ENCODE results near the gene MCUR1.
"Not testable (repeated sequence)": the region's sequence is repeated elsewhere in the genome, so short reads cannot be mapped to it uniquely, and the experiment has no call there.

MCUR1 gene

GRCh38 chr6:13834018-13834417, 19.7 kb upstream of the MCUR1 start:
- H2AFZ ChIP-seq (ENCODE audit: low read depth, low read length); H4K8ac ChIP-seq (ENCODE audit: low read length); H3K4ac ChIP-seq (ENCODE audit: low read depth in 1 of 2, low read length in 2 of 2); H2BK12ac ChIP-seq (ENCODE audit: low read length in 2 of 2); H3K36me3 ChIP-seq (ENCODE audit: control insufficient read depth in 1 of 2, insufficient read depth in 2 of 2, low read depth in 1 of 2, low read length in 2 of 2); H2BK120ac ChIP-seq (ENCODE audit: low read depth, low read length); H3K4me2 ChIP-seq (ENCODE audit: low read length, poor library complexity, severe bottlenecking); H3K9me3 ChIP-seq (ENCODE audit: control insufficient read depth, low read length); H3K4me1 ChIP-seq (ENCODE audit: control insufficient read depth, insufficient read depth, low read depth, low read length); H4K91ac ChIP-seq (ENCODE audit: low read length); H3K27ac ChIP-seq (ENCODE audit: low read length, poor library complexity, severe bottlenecking); H2BK5ac ChIP-seq (ENCODE audit: low read depth, low read length, poor library complexity, severe bottlenecking); DNase-seq; H3K14ac ChIP-seq (ENCODE audit: low read length in 2 of 2); H3K4me3 ChIP-seq (ENCODE audit: insufficient read depth in 1 of 2, low read depth in 1 of 2, low read length in 2 of 2); H2AK5ac ChIP-seq (ENCODE audit: low read length, severe bottlenecking); H2BK15ac ChIP-seq (ENCODE audit: low read depth, poor library complexity, severe bottlenecking); H3K18ac ChIP-seq (ENCODE audit: low read depth in 1 of 2, low read length in 2 of 2); H3K9ac ChIP-seq (ENCODE audit: low read length); H3K23ac ChIP-seq (ENCODE audit: low read length in 2 of 2); H3K79me1 ChIP-seq (replicated peaks; ENCODE audit: low read length, poor library complexity, severe bottlenecking): not testable (repeated sequence)
- peaks cover 3 to 11% of the 10 kb centered on the region in 2 experiments for H3K27me3 ChIP-seq (ENCODE audit: control insufficient read depth in 1 of 2, insufficient read depth in 1 of 2, low read length in 2 of 2)
- WGBS, result 87% methylated on average over 4 of the region's 5 CpGs

GRCh38 chr6:13832778-13833177, 18.4 kb upstream of the MCUR1 start:
- H3K9ac ChIP-seq (ENCODE audit: low read length), result no peak overlapping the region
- no CpG with 5 or more reads among the region's 1 CpG for WGBS

GRCh38 chr6:13831615-13832014, 17.3 kb upstream of the MCUR1 start:
- Histone ChIP-seq H2BK5ac (ENCODE audit: low read depth, low read length, poor library complexity, severe bottlenecking) (no peak overlapping the region), H2BK120ac (ENCODE audit: low read depth, low read length) (no peak overlapping the region), H3K9me3 (ENCODE audit: control insufficient read depth, low read length) (peaks cover 10% of the 10 kb centered on the region), H3K27ac (ENCODE audit: low read length, poor library complexity, severe bottlenecking) (no peak overlapping the region), H4K91ac (ENCODE audit: low read length) (no peak overlapping the region), H3K4me1 (ENCODE audit: control insufficient read depth, insufficient read depth, low read depth, low read length) (no peaks in the 10 kb centered on the region), H4K8ac (ENCODE audit: low read length) (no peak overlapping the region), H3K23ac (ENCODE audit: low read length in 2 of 2) (no peak overlapping the region), H3K9ac (ENCODE audit: low read length) (no peak overlapping the region), H3K14ac (ENCODE audit: low read length in 2 of 2) (no peak overlapping the region), H3K79me1 (replicated peaks; ENCODE audit: low read length, poor library complexity, severe bottlenecking) (no peaks in the 10 kb centered on the region), H3K4me3 (ENCODE audit: insufficient read depth in 1 of 2, low read depth in 1 of 2, low read length in 2 of 2) (no peak overlapping the region), H3K4me2 (ENCODE audit: low read length, poor library complexity, severe bottlenecking) (no peak overlapping the region), H2BK12ac (ENCODE audit: low read length in 2 of 2) (no peak overlapping the region), H3K18ac (ENCODE audit: low read depth in 1 of 2, low read length in 2 of 2) (no peak overlapping the region), H2BK15ac (ENCODE audit: low read depth, poor library complexity, severe bottlenecking) (no peak overlapping the region), H3K27me3 (ENCODE audit: control insufficient read depth in 1 of 2, insufficient read depth in 1 of 2, low read length in 2 of 2) (peaks cover 3 to 11% of the 10 kb centered on the region in 2 experiments), H2AK5ac (ENCODE audit: low read length, severe bottlenecking) (no peak overlapping the region), H3K36me3 (ENCODE audit: control insufficient read depth in 1 of 2, insufficient read depth in 2 of 2, low read depth in 1 of 2, low read length in 2 of 2) (no peaks in the 10 kb centered on the region), H2AFZ (ENCODE audit: low read depth, low read length) (no peak overlapping the region), H3K4ac (ENCODE audit: low read depth in 1 of 2, low read length in 2 of 2) (no peak overlapping the region)
- no peak for DNase-seq
- WGBS, result 91% methylated on average over 6 of the region's 7 CpGs

More at GRCh38 chr6:13832778-13833177, 18.4 kb upstream of the MCUR1 start:
- Histone ChIP-seq H3K23ac (ENCODE audit: low read length in 2 of 2) (no peak overlapping the region), H3K9me3 (ENCODE audit: control insufficient read depth, low read length) (peaks cover 10% of the 10 kb centered on the region), H3K27ac (ENCODE audit: low read length, poor library complexity, severe bottlenecking) (no peak overlapping the region), H2AK5ac (ENCODE audit: low read length, severe bottlenecking) (no peak overlapping the region), H3K4ac (ENCODE audit: low read depth in 1 of 2, low read length in 2 of 2) (no peak overlapping the region), H3K36me3 (ENCODE audit: control insufficient read depth in 1 of 2, insufficient read depth in 2 of 2, low read depth in 1 of 2, low read length in 2 of 2) (no peaks in the 10 kb centered on the region), H3K14ac (ENCODE audit: low read length in 2 of 2) (no peak overlapping the region), H3K18ac (ENCODE audit: low read depth in 1 of 2, low read length in 2 of 2) (no peak overlapping the region), H2BK15ac (ENCODE audit: low read depth, poor library complexity, severe bottlenecking) (no peak overlapping the region), H4K91ac (ENCODE audit: low read length) (no peak overlapping the region), H3K4me1 (ENCODE audit: control insufficient read depth, insufficient read depth, low read depth, low read length) (no peaks in the 10 kb centered on the region), H3K27me3 (ENCODE audit: control insufficient read depth in 1 of 2, insufficient read depth in 1 of 2, low read length in 2 of 2) (peaks cover 3 to 11% of the 10 kb centered on the region in 2 experiments), H2BK5ac (ENCODE audit: low read depth, low read length, poor library complexity, severe bottlenecking) (no peak overlapping the region), H3K4me3 (ENCODE audit: insufficient read depth in 1 of 2, low read depth in 1 of 2, low read length in 2 of 2) (no peak overlapping the region), H2AFZ (ENCODE audit: low read depth, low read length) (no peak overlapping the region), H3K4me2 (ENCODE audit: low read length, poor library complexity, severe bottlenecking) (no peak overlapping the region), H3K79me1 (replicated peaks; ENCODE audit: low read length, poor library complexity, severe bottlenecking) (no peaks in the 10 kb centered on the region), H2BK120ac (ENCODE audit: low read depth, low read length) (no peak overlapping the region), H2BK12ac (ENCODE audit: low read length in 2 of 2) (no peak overlapping the region), H4K8ac (ENCODE audit: low read length) (no peak overlapping the region)
- no peak for DNase-seq

DNA sequence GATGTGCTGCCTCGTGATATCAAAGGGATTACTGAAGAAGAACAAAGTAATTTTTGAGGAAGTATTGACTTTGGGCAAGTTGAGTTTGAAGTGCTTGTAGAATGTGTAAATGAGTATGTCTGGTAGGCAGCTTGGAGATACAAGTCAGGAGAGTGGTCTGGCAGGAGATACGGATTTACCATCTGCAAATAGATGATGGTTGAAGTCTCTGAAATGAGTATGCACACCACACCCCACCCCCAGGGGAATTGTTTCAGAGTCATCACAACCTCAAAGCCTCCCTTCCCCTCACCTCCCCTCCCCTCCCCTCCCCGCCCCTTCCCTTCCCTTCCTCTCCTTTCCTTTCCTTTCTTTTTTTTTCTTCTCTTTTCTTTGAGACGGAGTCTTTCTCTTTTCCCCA, 16.4 kb upstream of the MCUR1 start:
- Histone ChIP-seq H4K8ac (ENCODE audit: low read length) (no peak overlapping the region), H2AK5ac (ENCODE audit: low read length, severe bottlenecking) (no peak overlapping the region), H3K27me3 (ENCODE audit: control insufficient read depth in 1 of 2, insufficient read depth in 1 of 2, low read length in 2 of 2) (peaks cover 1 to 3% of the 10 kb centered on the region in 2 experiments), H3K79me1 (replicated peaks; ENCODE audit: low read length, poor library complexity, severe bottlenecking) (no peaks in the 10 kb centered on the region), H4K91ac (ENCODE audit: low read length) (no peak overlapping the region), H3K4me2 (ENCODE audit: low read length, poor library complexity, severe bottlenecking) (no peak overlapping the region), H2AFZ (ENCODE audit: low read depth, low read length) (no peak overlapping the region), H2BK12ac (ENCODE audit: low read length in 2 of 2) (no peak overlapping the region), H3K14ac (ENCODE audit: low read length in 2 of 2) (no peak overlapping the region), H3K36me3 (ENCODE audit: control insufficient read depth in 1 of 2, insufficient read depth in 2 of 2, low read depth in 1 of 2, low read length in 2 of 2) (no peaks in the 10 kb centered on the region), H3K4ac (ENCODE audit: low read depth in 1 of 2, low read length in 2 of 2) (no peak overlapping the region), H3K9me3 (ENCODE audit: control insufficient read depth, low read length) (peaks cover 10% of the 10 kb centered on the region), H3K9ac (ENCODE audit: low read length) (no peak overlapping the region), H2BK120ac (ENCODE audit: low read depth, low read length) (no peak overlapping the region), H3K4me1 (ENCODE audit: control insufficient read depth, insufficient read depth, low read depth, low read length) (no peaks in the 10 kb centered on the region), H3K23ac (ENCODE audit: low read length in 2 of 2) (no peak overlapping the region), H3K4me3 (ENCODE audit: insufficient read depth in 1 of 2, low read depth in 1 of 2, low read length in 2 of 2) (no peak overlapping the region), H3K18ac (ENCODE audit: low read depth in 1 of 2, low read length in 2 of 2) (no peak overlapping the region), H2BK15ac (ENCODE audit: low read depth, poor library complexity, severe bottlenecking) (no peak overlapping the region), H2BK5ac (ENCODE audit: low read depth, low read length, poor library complexity, severe bottlenecking) (no peak overlapping the region), H3K27ac (ENCODE audit: low read length, poor library complexity, severe bottlenecking) (no peak overlapping the region)
- 93% methylated on average over 3 of the region's 4 CpGs for WGBS
- DNase-seq, result no peak

All from mesenchymal stem cell (in vitro differentiated cells and primary cell).